ENCODE data around the gene PPP1R11.
"Not testable (repeated sequence)": the region's sequence is repeated elsewhere in the genome, so short reads cannot be mapped to it uniquely, and the experiment has no call there.

PPP1R11 gene

DNA sequence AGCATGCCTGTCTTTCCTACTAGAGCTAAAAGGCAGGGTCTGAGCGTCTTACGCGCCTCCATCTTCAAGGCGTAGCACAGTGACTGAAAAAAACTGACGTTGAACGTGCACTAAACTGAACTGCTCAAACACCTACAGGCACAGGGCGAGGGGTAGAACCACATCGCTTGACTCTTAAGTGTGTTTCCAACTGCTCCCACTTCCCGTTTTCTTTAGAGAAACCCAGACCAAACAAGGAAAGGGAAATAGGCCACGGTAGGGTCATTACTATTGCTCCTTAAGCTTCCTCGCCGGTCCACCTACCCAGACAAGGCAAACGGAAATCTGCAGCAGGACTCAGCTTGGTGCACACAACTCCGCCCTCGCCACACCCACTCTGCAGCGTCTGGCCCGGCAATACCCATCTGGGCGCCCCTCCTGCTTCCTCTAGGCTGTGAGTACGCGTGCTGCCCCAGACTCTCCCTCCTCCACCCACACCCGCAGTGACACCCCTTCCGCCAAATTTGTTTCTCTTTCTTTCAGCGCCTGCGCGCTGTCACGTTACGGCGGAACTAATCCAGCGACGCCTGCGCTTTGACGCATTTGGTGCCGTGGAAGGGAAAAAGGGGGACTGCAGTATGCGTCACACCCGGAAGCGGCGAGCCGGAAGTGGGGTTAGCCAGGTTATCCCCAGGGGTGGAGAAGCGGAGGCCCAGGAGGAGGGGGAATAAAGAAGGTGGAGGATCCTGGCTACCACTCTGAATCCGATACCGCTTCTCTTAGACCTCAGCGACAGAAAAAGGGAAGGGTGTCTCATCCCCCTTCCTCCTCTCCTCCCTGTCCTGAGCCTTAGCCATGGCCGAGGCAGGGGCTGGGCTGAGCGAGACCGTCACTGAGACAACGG is at the start of gene PPP1R11:
TSS of gene PPP1R11 (plus strand) at position 622 of the 883 bp plus-strand sequence. CDS start at position 835, 213 bp downstream.
- peak; percentile 95 to 99 (median 97) for DNase-seq (ENCODE audit: low read depth in 3 of 3)

- no peak for DNase-seq (ENCODE audit: low read depth in 3 of 3)
Observed at GRCh38 chr6:30019819-30020218, 47.2 kb upstream of the PPP1R11 start.

DNA sequence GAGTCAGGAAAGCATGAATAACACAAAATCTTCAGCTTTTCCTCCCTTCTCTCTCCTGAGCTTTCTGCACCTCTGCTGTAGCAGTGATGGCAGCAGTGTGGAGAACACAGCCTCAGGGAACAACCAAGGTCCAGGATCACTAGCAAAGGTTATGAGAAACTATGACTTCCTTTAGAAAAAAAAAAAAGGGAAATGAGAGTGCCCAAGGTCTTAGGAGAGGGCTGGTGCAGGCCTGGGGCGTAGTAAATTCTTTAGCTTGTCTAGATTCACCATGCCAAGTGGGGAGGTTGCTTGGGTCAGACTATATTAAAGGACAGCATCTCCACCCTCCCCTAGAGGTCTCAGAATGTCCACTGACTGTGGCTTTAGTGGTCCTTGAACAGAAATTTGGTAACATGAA is 46.4 kb upstream of the PPP1R11 start:
- DNase-seq (ENCODE audit: low read depth in 3 of 3): no peak

- DNase-seq (ENCODE audit: low read depth in 3 of 3): no peak
Observed at GRCh38 chr6:30022189-30022588, 44.8 kb upstream of the PPP1R11 start.

- not testable (repeated sequence) for DNase-seq (ENCODE audit: low read depth in 3 of 3)
Observed at GRCh38 chr6:30022712-30023111, 44.3 kb upstream of the PPP1R11 start.

DNA sequence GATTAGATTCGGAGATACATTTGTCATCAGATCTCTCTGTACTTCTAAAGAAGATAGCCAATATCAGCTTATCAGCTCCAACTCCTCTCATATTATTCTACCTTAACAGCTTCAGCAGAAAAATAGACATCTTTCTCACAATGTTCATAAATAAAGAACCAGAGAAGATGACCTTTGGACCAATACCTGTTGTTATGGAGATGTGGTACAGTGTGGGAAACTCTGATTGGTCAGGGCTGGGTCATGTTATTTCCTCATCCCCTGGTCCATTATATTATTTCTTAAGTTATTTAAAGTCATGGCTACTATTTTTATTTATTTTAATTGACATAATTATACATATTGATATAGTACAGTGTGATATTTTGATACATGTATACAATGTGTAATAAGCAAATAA is 41.8 kb upstream of the PPP1R11 start:
- no peak for DNase-seq (ENCODE audit: low read depth in 3 of 3)

GRCh38 chr6:30029588-30029987 is 37.4 kb upstream of the PPP1R11 start:
- no peak for DNase-seq (ENCODE audit: low read depth in 3 of 3)

DNA sequence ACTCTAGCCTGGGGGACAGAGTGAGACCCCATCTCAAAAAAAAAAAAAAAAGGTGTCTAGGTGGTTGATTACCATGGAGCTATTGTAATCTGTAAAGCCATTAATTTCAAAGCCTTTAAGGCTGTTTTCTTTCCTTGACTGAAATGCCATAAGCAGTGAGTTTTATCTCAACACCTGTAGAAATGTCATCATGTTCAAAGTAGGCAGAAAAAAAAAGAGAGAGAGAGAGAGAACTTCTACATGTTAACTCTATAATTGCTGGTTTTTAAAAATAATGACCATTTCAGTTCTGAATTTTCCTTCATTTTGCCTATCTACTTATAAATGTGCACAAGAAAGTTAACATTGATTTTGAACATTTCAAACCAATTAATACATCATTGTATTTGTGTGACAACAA is 35.6 kb upstream of the PPP1R11 start:
- no peak for DNase-seq (ENCODE audit: low read depth in 3 of 3)

- not testable (repeated sequence) for DNase-seq (ENCODE audit: low read depth in 3 of 3)
Observed at GRCh38 chr6:30033440-30033839, 33.6 kb upstream of the PPP1R11 start.

- no peak for DNase-seq (ENCODE audit: low read depth in 3 of 3)
Observed at GRCh38 chr6:30035784-30036183, 31.2 kb upstream of the PPP1R11 start.

- no peak for DNase-seq (ENCODE audit: low read depth in 3 of 3)
Observed at GRCh38 chr6:30037182-30037788, 29.7 kb upstream of the PPP1R11 start.

GRCh38 chr6:30041221-30041620 is 25.8 kb upstream of the PPP1R11 start:
- DNase-seq (ENCODE audit: low read depth in 3 of 3): no peak

GRCh38 chr6:30041821-30042220 is 25.2 kb upstream of the PPP1R11 start:
- no peak for DNase-seq (ENCODE audit: low read depth in 3 of 3)

DNA sequence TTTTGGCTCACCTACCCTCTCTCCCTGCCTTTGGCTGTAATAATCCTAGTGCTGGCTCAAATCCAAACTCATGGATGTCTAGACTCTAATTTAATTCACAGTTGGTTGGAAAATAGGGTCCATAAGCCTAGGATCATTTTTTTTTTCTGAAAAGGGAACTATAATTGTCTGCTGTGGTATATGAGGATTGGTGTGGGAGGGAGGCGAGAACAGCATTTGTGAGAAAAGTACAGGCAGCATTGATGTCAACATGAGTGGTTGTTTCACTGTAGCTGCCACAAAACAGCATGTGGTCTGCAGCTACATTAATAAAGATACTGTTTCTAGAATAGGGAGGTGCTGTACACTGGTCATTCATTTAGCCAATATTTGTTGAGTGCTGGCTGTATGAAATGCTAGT is 24.5 kb upstream of the PPP1R11 start:
- no peak for DNase-seq (ENCODE audit: low read depth in 3 of 3)

GRCh38 chr6:30042914-30043313 is 24.1 kb upstream of the PPP1R11 start:
- DNase-seq (ENCODE audit: low read depth in 3 of 3): no peak

DNA sequence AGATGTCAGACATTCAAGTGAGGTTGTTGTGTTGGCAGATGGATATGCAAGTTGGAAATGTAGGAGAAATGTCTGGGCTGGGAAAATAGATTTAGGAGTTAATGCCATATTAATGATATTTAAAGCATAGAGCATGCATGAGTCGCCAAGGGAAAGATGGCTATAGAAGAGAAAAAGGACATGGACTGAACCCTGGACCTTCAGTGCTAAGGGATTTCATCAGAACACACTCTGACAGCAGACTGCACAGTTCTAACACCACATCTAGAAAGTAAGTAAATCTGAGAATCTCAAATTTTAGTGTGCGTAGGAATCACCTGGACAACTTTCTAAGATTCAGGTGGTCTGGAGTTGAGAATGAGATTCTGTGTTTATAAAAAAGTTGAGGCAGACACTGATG is 23.3 kb upstream of the PPP1R11 start:
- DNase-seq (ENCODE audit: low read depth in 3 of 3): no peak

GRCh38 chr6:30044630-30045029 is 22.4 kb upstream of the PPP1R11 start:
- DNase-seq (ENCODE audit: low read depth in 3 of 3): no peak

DNA sequence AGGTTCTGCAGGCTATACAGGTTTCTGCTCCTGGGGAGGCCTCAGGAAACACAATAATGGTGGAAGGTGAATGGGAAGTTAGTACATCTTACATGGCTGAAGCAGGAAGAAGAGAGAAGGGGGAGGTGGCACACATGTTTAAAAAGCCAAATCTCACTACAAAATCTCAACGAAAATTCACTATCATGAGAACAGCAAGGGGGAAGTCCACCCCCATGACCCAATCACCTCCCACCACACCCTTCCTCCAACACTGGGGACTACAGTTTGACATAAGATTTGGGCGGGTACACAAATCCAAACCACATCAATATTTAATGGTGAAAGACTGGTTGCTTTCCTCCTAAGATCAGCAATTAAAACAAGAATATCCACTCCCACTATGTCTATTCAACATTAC is 19.8 kb upstream of the PPP1R11 start:
- no peak for DNase-seq (ENCODE audit: low read depth in 3 of 3)

DNA sequence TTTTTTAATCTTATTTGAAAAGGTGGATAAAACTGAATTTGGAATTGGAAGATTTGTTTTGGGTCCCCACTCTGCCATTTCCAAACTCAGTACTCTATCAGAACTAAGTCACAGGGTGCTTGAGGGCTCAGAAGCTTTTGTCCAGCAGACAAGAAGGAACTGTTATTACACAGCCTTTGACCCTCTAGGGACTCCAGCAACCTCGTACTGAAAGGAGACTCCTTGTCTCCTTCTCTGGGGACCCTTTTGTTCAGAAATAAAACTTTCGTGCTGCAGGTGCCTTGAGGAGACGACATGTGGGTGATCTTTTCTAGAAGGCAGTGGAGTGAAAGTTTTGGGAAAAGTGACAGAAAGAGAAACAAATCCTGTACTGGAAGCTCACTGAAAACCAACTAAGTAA is 13.3 kb upstream of the PPP1R11 start:
- DNase-seq (ENCODE audit: low read depth in 3 of 3): no peak

DNA sequence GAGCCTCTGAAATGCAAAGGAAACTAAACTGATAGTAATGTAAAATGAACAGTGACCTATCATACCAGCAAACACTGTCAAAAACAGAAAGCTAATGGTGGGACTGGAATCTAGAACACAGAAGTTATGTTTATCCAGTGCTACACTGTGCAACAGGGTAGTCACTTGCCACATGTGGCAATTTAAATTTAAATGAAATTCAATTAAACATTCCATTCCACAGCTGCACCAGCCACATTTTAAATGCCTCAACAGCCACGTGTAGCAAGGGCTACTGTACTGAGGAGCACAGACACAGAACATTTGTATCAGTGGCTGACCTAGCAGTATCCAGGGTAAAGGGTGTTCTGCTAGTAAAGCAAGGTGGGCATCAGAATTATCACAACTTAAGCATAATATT is 11.5 kb upstream of the PPP1R11 start:
- no peak for DNase-seq (ENCODE audit: low read depth in 3 of 3)

DNA sequence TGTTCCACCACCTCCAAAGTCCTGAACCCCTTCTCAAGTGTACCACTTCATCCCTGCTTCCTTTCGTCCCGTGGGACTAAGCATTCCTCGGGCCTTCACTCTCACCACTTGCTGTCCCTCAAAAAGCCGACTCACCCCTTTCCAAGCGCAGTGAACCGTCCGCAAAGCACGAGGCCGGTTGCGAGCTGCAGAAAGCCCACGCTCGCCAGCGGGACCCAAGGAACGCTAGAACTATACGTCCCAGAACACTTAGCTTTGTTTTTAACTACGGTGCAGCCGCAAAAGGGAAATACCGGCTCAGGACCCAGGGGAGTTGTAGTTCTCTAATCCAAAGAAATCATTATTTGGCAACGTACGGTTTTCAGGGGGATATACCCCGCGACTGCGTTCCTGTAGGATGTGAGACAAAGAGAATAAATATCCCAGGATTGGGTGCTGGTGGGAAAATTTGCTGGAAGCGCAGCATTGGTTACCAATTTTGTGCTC is 6.3 kb upstream of the PPP1R11 start:
- DNase-seq (ENCODE audit: low read depth in 3 of 3): peak in 1 of 3 donors; percentile 10

- DNase-seq (ENCODE audit: low read depth in 3 of 3): peak; percentile 62 to 77 (median 73)
Observed at GRCh38 chr6:30061092-30061857, 5.7 kb upstream of the PPP1R11 start, which contains the start of gene POLR1H. Gene POLR1H (plus strand): TSS chr6:30061265. CDS start chr6:30061525, 260 bp downstream.

Data from stimulated activated CD4-positive, alpha-beta T cell treated with anti-CD3 and anti-CD28 coated beads, TNF-alpha, amount 100 ng/mL, for 48 hours (primary cell).